ENCODE data around the gene RNF126. TPM values are rescaled to one million over a fixed set of nuclear protein-coding genes. Genes with fewer than 3 reads are reported as not detected.

The RNF126 gene
- total RNA-seq: 40.3 and 49.2 TPM in 2 replicates

GRCh38 chr19:662962-663681 is at the start of gene RNF126:
Gene RNF126 (minus strand): TSS chr19:663214. CDS start chr19:663121, 93 bp downstream.

DNA sequence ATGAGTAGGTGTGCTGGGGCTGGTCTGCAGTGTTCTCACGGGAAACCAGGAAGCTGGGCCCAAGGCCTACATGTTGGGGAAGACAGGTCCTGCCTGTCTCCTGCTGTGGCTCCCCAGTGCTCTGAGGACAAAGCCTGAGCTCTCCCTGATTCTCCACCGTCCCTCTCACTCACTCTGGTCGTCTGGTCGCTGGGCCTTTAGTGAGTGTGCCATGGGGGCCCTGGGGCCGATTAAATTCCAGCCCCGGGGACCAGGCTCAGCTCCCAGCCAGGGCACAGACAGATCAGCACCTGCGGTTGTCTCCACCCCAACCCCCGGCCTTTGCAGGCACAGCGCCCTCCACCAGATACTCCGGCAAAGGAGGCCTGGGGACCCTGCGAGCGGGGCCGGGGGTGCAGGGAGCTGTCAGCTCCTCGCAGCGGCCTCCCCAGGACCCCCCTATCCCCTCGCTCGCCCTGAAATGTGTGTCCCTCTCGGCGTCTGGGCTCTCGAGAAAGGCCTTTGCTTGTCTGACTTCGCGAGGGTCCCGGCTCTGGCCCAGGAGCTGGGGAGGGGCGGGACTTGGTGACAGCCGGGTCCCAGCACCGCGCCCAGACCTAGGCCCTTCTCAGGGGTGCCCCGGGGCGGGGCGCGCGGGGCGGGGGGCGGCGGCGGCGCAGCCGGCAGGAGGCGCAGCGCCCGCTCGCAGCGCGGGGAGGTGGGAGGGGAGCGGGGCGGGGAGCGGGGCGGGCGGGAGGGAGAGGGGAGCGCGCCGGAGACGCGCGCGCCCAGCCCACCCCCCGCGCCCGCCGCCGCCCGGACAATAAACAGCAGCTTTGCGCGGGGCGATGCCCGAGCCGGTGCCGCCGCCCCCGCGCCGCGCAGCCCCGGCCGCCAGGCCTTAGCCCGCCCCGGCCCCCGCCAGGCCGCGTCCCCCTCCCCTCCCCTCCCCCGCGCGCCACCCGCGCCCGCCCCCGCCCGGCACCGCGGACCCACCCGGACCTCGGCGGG is 45.4 kb upstream of the RNF126 start, which contains the start of gene PALM:
TSS of gene PALM (plus strand) at position 782 of the 990 bp plus-strand sequence. CDS start 212 bp downstream, outside the sequence.

DNA sequence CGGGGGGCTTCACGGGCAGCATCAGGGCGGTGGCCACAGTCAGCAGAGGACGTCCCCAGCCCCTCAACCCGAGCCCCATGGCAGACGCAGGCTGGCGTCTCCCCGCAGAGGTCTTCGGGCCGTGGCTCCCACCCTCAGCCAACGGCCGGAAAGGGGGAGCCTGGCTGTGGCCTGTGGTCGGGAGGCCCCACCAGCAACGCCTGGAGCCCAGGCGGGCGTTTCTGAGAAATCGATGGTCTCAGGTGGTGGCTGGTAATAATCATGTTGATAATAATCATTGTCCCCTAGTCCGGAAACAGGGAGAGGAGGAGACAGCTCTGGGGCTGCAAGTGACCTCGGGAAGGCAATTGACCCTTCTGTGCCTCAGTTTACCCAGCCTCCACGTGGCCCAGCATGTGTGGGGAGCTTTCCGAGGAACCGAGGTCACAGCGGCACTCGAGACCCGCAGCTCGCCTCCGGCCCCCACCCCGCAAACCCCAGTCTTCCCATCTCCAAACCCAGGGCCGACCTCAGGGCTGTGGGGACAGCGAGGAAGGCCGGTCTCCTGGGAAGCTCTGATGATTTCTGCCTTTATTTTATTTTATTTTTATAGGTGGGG is 32.4 kb upstream of the RNF126 start, which contains the start of gene PRSS57:
TSS of gene PRSS57 (minus strand) at position 101 of the 598 bp plus-strand sequence. CDS start at position 79, 22 bp downstream.

GRCh38 chr19:676339-677105 is 13.5 kb upstream of the RNF126 start, which contains the start of gene FSTL3:
Gene FSTL3 (plus strand): TSS chr19:676392. CDS start chr19:676424, 32 bp downstream.

DNA sequence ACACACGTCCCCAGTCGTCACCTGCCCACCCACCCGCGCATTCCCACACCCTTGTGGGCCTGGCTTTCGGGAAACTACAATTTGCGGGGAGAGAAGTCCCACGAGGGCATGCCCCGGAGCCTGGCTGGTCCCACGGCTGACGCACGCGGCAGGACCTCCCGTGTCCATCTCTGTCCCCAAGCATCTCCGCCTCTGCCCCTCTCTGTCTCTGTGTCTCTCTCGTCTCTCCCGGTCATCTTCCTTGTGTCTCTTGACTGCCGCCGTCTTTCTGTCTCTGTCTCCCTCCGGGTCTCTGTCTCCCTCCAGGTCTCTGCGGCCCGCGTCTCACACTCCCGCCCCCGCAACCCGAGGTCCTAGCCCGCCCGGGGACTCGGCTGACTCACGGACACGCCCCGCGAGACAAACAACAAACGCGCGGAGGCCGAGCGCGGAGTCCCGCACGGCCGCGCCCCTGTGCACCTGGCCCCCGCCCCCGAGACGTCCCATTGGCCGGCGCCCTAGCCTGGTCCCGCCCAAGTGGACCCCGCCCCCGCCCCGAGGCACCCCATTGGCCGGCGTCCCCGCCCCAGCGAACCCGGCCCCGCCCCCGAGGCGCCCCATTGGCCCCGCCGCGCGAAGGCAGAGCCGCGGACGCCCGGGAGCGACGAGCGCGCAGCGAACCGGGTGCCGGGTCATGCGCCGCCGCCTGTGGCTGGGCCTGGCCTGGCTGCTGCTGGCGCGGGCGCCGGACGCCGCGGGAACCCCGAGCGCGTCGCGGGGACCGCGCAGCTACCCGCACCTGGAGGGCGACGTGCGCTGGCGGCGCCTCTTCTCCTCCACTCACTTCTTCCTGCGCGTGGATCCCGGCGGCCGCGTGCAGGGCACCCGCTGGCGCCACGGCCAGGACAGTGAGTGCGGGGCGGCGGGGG is 23.5 kb downstream of the RNF126 start, which contains the start of gene FGF22:
TSS of gene FGF22 (plus strand) at position 627 of the 908 bp plus-strand sequence. CDS start at position 674, 47 bp downstream.

GRCh38 chr19:633068-633785 is 29.8 kb downstream of the RNF126 start, which contains the start of gene POLRMT:
Gene POLRMT (minus strand): TSS chr19:633537. CDS start chr19:633512, 25 bp downstream.

Other genes with a start within 250 kb of the RNF126 start
- 0.34 and 3.3 TPM in 2 replicates for gene SHC2, start 202.2 kb downstream of the RNF126 start, total RNA-seq
- 0.14 TPM in 1 of 2 replicates, not detected in the other for gene MADCAM1, start 166.7 kb downstream of the RNF126 start, total RNA-seq
- 10.0 and 13.0 TPM in 2 replicates for gene TPGS1, start 155.7 kb downstream of the RNF126 start, total RNA-seq
- 87.6 and 161 TPM in 2 replicates for gene CDC34, start 131.5 kb downstream of the RNF126 start, total RNA-seq
- not detected in 2 replicates for gene GZMM, start 119.2 kb downstream of the RNF126 start, total RNA-seq
- gene BSG, start 90.6 kb downstream of the RNF126 start, total RNA-seq: 500 and 542 TPM in 2 replicates
- gene HCN2, start 73.3 kb downstream of the RNF126 start, total RNA-seq: 0.34 and 1.3 TPM in 2 replicates
- 38.8 and 40.7 TPM in 2 replicates for gene POLRMT, start 29.7 kb downstream of the RNF126 start, total RNA-seq
- gene FGF22, start 23.3 kb downstream of the RNF126 start, total RNA-seq: not detected in 2 replicates
- 96.0 and 177 TPM in 2 replicates for gene FSTL3, start 13.2 kb upstream of the RNF126 start, total RNA-seq
- not detected in 2 replicates for gene PRSS57, start 32.2 kb upstream of the RNF126 start, total RNA-seq
- 0.34 and 23.0 TPM in 2 replicates for gene PALM, start 45.7 kb upstream of the RNF126 start, total RNA-seq
- gene MISP, start 87.9 kb upstream of the RNF126 start, total RNA-seq: 55.5 and 95.0 TPM in 2 replicates
- gene PTBP1, start 134.2 kb upstream of the RNF126 start, total RNA-seq: 120 and 273 TPM in 2 replicates
- gene PLPPR3, start 158.7 kb upstream of the RNF126 start, total RNA-seq: under 0.01 and 0.28 TPM in 2 replicates
- not detected in 2 replicates for gene AZU1, start 164.6 kb upstream of the RNF126 start, total RNA-seq
- gene PRTN3, start 177.8 kb upstream of the RNF126 start, total RNA-seq: not detected in 2 replicates
- gene ELANE, start 189.1 kb upstream of the RNF126 start, total RNA-seq: 0.07 TPM in 1 of 2 replicates, not detected in the other
- 4.4 and 6.4 TPM in 2 replicates for gene CFD, start 196.4 kb upstream of the RNF126 start, total RNA-seq
- 19.5 and 32.9 TPM in 2 replicates for gene MED16, start 230.0 kb upstream of the RNF126 start, total RNA-seq
- not detected in 2 replicates for gene RNU6-9, start 230.3 kb upstream of the RNF126 start, total RNA-seq

Data from nasal cavity respiratory epithelium epithelial cell of viscerocranial mucosa (primary cell).